ENCODE results near the gene TEAD3.

DNA sequence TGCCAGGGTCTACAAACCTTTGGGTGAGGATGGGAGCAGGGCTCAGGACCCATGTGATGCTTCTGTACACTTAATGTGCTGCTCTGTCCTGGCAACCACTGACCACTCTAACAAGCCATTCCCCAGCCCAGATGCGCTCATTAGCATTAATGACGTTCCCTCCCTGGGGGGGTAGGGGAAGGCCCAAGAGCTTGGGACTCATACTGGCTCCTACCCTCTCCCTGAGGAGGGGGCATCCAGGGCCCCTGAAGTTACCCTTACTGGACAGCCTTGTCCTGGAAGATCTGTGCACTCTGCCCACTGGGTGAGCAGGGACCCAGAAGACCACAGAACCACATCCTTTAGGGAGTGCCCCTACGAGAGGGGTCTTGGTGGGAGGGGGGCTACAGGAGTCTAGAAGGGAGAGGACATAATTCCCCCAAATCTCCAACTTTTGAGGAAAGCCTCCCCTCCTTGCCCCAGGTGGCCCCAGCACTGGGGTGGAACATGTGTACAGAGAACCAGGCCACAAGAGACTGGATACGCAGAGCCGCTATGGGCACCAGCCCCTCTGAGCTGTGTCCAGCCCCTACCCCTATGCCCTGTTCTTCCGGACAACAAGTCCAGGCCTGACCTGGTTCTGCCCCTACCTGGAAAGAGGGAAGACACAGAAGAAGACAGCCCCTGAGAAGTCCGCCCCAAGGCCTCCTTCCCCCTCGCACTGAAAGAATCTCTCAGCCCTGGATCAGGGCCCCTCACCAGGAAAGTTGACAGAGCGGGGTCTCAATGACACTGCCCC, 1.4 kb downstream of the TEAD3 start:
- no peak for TF ChIP-seq CTCF (IDR thresholded peaks at IDR 0.05)
- TF ChIP-seq POLR2A (IDR thresholded peaks at IDR 0.05), result peak in 1 of 2 donors; percentile 32
